HAP-1 (cell line): ENCODE measurements around the gene SDR42E1.
"Not testable (repeated sequence)": the region's sequence is repeated elsewhere in the genome, so short reads cannot be mapped to it uniquely, and the experiment has no call there.

Source experiments
- DNase-seq, 2 experiments: peaks; one replicate each; pipeline ENCODE4 v3.0.0-alpha.2; 2016 to 2020; ENCODE audit warnings: low spot score in 2 of 2
- H3K27me3 ChIP-seq: fragments of 250-450 bp; sonication (Bioruptor Pico); 2 replicates; pipeline ENCODE4 v1.5.1; 2020; ENCODE audit warnings: low read depth, mild to moderate bottlenecking, moderate library complexity
- H3K36me3 ChIP-seq: fragments of 250-450 bp; sonication (Bioruptor Pico); replicated peaks from 2 replicates; pipeline ENCODE4 v1.5.1; 2020; ENCODE audit warnings: mild to moderate bottlenecking
- H3K4me1 ChIP-seq: fragments of 250-450 bp; sonication (Bioruptor Pico); 2 replicates; pipeline ENCODE4 v1.5.1; 2020; ENCODE audit warnings: mild to moderate bottlenecking
- H3K4me3 ChIP-seq: fragments of 250-450 bp; sonication (Bioruptor Pico); 2 replicates; pipeline ENCODE4 v1.5.1; 2020; ENCODE audit warnings: mild to moderate bottlenecking, moderate library complexity
- H3K9me3 ChIP-seq: fragments of 250-450 bp; sonication (Bioruptor Pico); 2 replicates; pipeline ENCODE4 v1.5.1; 2020; ENCODE audit warnings: mild to moderate bottlenecking, moderate library complexity
- in situ Hi-C: fragments of 300-500 bp; cut with MboI; formaldehyde crosslinking; loops from 3 replicates; pipeline ENCODE4 v1.14.3; 2020; ENCODE audit warnings: low sequenced_read_pairs, inconsistent platforms, mixed read lengths

Gene SDR42E1

DNA sequence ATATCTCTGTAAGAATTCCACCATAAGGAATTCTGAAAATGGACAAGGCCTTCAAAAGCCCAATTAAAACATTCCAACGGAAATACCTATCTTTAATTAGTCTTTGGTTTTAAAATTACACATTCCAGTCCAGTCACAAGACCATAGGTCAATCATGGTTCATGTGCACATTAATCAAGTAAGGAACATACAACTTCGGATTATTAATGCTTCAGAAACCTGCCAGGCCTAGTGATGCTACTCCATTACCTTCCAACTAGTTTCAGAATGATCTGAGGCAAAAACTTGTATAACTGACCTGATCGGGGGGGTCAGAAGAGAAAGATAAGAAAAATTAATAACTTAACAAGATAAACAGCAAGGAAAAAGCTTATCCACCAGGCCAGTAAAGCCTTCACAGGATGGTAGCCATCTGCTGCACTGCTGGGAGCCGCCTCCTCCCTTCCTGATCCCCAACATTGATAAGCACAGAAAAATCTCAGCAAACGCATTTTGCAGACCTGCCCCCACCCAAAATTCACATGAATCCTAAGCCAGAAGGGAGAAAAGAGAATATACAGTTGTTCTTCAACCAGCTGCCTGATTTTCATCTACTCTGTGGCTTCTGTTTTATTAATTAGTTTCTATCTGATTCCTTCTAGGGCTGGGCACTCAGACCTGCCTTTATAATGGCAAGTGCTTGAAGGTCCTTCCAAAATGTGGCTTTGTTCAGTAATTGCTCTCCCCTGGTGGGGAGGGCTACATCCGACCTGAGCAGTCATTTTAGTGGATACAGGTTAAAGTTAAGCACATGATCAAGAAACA, 6.0 kb downstream of the SDR42E1 start:
- in situ Hi-C loops: no loop called here
- DNase-seq: no peak
- Histone ChIP-seq H3K36me3 (no peaks in the 10 kb centered on the region), H3K9me3 (peaks cover 6% of the 10 kb centered on the region), H3K4me3 (no peak overlapping the region), H3K27me3 (no peaks in the 10 kb centered on the region), H3K4me1 (no peaks in the 10 kb centered on the region)

DNA sequence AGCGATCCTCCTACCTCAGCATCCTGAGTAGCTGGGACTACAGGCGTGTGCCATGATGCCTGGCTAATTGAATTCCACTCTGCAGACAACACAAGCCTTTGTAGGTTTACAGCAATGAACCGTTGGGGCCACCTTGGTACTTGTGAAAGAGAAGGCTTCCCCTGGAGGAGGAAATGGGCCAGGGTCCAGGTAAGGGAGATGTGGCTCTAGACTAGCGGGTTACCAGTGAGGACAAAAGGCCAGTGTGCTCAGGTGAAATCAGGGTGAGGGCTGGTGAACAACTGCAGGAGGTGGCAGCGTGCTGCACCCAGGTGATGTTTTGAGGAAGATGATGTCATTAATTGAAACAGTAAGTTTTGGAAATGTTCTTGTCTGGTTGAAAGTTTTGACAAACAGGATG, 6.7 kb downstream of the SDR42E1 start:
- Histone ChIP-seq H3K4me3 (no peak overlapping the region), H3K4me1 (no peaks in the 10 kb centered on the region), H3K36me3 (no peaks in the 10 kb centered on the region), H3K9me3 (peaks cover 6% of the 10 kb centered on the region), H3K27me3 (no peaks in the 10 kb centered on the region)
- in situ Hi-C loops: no loop called here
- DNase-seq: no peak

DNA sequence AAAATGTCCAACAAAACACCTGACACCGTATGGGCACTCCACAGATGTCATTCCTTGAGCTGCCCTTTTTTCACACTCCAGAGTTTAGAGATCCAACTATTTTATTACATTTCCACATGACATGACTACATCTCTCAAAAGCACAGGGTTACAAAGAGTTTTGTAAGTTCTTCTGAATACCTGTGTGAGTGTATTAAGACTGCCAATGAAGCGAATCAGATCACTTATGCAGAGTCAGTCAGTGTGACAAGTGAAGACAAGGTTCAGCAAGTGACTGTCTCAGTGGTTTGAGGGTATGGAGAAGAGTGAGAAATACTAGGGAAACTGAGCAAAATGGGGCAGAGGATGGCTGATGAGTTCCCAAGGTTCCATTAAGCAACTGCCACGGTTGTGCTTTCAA, 8.4 kb downstream of the SDR42E1 start:
- H3K4me3 ChIP-seq: no peak overlapping the region
- no peaks in the 10 kb centered on the region for H3K27me3 ChIP-seq
- H3K9me3 ChIP-seq: no peaks in the 10 kb centered on the region
- H3K36me3 ChIP-seq: no peaks in the 10 kb centered on the region
- H3K4me1 ChIP-seq: no peaks in the 10 kb centered on the region
- no peak for DNase-seq
- in situ Hi-C loops: no loop called here

DNA sequence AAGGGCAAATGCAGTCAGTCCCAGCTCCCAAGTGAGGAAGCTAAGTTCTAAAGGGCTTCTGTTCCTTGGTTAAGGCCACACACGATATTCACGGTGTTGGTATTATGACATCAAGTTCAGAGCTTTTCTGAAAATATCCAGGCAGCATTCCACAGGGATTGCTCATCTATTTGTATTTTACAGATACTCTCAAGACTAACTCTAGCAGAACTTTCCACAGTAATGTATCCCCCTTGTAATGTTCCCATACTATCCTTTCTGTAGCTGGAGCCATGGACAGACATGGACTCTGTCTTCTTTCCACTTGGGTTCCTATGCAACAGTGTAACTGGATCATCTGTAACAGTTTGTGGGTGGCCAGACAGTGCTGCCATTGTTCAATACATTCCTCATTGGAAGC, 13.5 kb downstream of the SDR42E1 start:
- DNase-seq: no peak
- H3K4me1 ChIP-seq: no peaks in the 10 kb centered on the region
- H3K4me3 ChIP-seq: no peak overlapping the region
- H3K9me3 ChIP-seq: no peaks in the 10 kb centered on the region
- H3K36me3 ChIP-seq: no peaks in the 10 kb centered on the region
- in situ Hi-C loops: no loop called here
- H3K27me3 ChIP-seq: no peaks in the 10 kb centered on the region

DNA sequence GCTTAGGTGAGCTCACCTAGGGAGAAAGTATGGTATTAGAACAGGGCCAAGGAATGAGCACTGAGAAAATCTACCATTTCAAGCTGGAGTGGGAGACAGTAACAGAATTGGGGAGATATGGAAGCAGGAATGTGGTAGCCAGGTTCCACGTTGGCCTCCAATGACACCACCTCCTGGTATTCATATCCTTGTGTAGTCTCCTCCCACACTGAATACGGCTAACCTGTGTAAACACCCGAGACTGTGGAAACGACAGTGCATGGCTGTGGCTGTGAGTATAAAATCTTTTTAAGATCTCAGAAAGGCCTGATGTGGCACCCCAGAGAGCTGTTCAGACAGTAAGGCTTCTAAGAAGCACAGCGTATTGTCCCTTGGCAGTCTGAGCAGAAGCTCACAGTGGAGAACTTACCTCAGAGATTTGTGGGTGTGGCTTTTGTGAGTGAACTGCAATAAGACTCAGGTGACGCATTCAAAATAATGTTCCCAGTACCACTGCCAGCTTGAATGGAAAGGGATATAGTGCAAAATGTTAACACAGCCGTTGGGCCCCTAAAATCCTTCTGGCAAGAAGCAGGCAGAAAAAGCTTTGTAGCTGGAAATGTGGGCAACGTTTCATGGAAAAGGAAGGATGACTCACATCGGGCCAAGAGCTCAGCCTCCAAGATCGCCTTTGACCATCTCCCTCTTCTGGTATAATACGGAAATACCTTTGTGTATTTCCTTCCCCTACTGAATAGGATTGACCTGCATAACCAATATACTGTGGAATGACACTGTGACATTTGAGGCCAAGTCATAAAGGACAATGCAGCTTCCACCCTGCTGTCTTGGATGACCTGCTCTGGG, 14.4 kb downstream of the SDR42E1 start:
- H3K36me3 ChIP-seq: no peaks in the 10 kb centered on the region
- no peak for DNase-seq
- no peaks in the 10 kb centered on the region for H3K27me3 ChIP-seq
- H3K4me1 ChIP-seq: no peaks in the 10 kb centered on the region
- no peaks in the 10 kb centered on the region for H3K9me3 ChIP-seq
- H3K4me3 ChIP-seq: no peak overlapping the region
- in situ Hi-C loops: no loop called here

DNA sequence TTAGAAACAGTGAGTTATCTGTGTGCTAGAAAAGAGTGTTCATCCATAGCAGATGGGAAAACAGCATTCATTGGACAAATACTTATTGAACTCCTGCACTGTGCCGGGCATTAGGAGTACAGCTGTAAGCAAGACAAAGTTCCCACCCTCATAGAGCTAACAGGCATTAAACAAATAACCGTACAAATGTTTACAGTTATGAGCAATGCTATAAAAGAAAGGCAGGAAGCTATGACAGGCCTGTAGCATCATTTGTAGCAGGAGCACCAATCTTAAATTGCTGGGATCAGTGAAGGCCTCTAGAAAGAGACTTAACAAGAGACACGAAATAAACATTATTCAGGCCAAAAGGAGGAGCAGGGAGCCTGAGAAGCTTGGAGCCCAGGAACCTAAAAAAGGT, 15.6 kb downstream of the SDR42E1 start:
- no peak for DNase-seq
- H3K9me3 ChIP-seq: no peaks in the 10 kb centered on the region
- H3K36me3 ChIP-seq: no peaks in the 10 kb centered on the region
- in situ Hi-C loops: no loop called here
- no peak overlapping the region for H3K4me3 ChIP-seq
- no peaks in the 10 kb centered on the region for H3K27me3 ChIP-seq
- no peaks in the 10 kb centered on the region for H3K4me1 ChIP-seq

DNA sequence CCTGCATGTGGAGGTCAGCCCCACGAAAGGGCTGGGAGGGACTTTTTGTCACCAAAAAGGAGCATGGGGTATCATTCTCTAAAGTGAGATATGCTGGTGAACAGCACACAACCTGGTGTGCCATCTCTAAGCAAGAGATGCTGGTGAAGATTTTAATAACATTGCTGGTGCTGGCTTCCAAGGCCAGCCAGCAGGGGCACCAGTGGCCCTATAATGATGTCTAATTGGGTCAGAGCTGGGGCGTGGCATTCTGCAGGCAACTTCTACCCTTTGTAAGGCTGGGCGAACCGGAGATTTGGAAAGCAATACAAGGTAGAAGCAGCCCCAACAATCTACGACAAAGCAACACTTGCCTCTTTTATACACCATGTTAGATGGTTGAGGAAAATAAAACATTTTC, 16.8 kb downstream of the SDR42E1 start:
- peak in 1 of 2 experiments; percentile 23 for DNase-seq
- in situ Hi-C loops: no loop called here
- no peaks in the 10 kb centered on the region for H3K36me3 ChIP-seq
- no peaks in the 10 kb centered on the region for H3K27me3 ChIP-seq
- no peak overlapping the region for H3K4me3 ChIP-seq
- no peaks in the 10 kb centered on the region for H3K4me1 ChIP-seq
- no peaks in the 10 kb centered on the region for H3K9me3 ChIP-seq

DNA sequence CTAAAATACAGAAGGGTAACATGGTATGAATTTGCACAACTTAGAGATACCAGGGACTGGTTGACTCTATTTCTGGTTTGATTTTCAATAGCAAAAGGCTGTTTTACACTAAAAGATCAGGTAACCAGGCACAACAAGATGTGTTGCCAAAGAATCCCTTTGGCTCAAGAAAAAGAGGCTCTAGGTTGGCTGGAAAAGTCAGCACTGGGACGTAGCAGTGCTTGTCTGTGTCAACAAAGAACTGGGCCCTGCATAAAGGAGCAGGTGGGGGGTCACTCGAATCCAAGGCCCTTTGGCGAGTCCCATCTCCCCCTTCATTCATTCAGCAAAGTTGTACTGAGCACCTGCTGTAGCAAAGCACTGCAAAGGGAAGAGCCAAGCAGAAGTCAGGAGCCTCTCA, 18.4 kb downstream of the SDR42E1 start:
- no peak for DNase-seq
- peaks cover 4% of the 10 kb centered on the region; the same call in 1 of the 2 replicates for H3K27me3 ChIP-seq
- no peak overlapping the region for H3K4me3 ChIP-seq
- H3K4me1 ChIP-seq: no peaks in the 10 kb centered on the region
- no peaks in the 10 kb centered on the region for H3K36me3 ChIP-seq
- in situ Hi-C loops: no loop called here
- no peaks in the 10 kb centered on the region for H3K9me3 ChIP-seq

DNA sequence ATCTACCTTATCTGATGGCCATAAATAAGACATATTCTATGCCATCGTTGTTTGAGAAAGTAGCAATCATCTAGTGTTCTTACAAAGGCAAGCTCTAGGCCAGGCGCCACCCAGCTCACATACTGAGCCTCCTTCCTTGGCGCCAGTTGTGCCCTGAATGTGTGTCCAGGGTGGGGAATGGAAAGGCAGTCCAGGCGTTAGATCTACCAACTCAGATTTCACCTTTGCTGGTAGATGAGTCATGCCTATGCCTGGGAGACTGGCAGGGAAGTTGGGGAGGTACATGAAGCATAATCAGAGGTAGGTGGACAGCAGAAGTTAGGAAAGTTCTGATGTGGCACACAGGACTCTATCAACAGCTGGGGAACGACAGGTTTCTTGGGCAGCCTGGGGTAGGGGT, 23.6 kb downstream of the SDR42E1 start:
- Histone ChIP-seq H3K27me3 (peaks cover 11% of the 10 kb centered on the region), H3K4me3 (no peak overlapping the region), H3K9me3 (no peaks in the 10 kb centered on the region), H3K4me1 (no peaks in the 10 kb centered on the region), H3K36me3 (no peaks in the 10 kb centered on the region)
- DNase-seq: no peak
- in situ Hi-C loops: no loop called here

DNA sequence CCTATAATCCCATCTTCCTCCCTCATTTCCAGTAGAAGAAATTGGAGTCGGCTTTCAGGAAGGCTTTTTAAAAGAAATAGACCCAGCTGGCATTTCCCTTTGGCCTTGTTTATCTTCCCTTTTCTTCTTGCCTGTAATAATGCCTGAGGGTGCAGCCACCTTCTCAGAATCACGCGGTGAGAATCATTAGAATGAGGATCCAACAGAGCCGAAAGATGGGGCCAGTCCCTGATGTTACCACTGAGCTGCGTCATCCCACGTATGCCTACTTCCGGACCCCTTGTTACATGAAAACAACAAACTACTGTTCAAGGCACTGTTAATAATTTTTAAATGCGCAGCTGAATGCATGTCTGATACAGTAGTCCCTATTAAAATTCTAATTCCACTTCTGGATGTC, 24.1 kb downstream of the SDR42E1 start:
- in situ Hi-C loops: no loop called here
- no peak for DNase-seq
- no peaks in the 10 kb centered on the region for H3K9me3 ChIP-seq

DNA sequence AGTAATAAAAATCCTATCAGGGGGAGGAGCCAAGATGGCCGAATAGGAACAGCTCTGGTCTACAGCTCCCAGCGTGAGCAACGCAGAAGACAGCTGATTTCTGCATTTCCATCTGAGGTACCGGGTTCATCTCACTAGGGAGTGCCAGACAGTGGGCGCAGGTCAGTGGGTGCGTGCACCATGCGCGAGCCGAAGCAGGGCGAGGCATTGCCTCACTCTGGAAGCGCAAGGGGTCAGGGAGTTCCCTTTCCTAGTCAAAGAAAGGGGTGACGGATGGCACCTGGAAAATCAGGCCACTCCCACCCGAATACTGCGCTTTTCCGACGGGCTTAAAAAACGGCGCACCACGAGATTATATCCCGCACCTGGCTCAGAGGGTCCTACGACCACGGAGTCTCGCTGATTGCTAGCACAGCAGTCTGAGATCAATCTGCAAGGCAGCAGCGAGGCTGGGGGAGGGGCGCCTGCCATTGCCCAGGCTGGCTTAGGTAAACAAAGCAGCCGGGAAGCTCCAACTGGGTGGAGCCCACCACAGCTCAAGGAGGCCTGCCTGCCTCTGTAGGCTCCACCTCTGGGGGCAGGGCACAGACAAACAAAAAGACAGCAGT, 33.8 kb downstream of the SDR42E1 start:
- H3K4me1 ChIP-seq, H3K9me3 ChIP-seq, H3K4me3 ChIP-seq, in situ Hi-C loops, H3K36me3 ChIP-seq, H3K27me3 ChIP-seq: not testable (repeated sequence)
- DNase-seq: peak in 1 of 2 experiments; percentile 24

More for the DNA sequence above, 24.1 kb downstream of the SDR42E1 start:
- no peak overlapping the region for H3K4me3 ChIP-seq
- peaks cover 11% of the 10 kb centered on the region for H3K27me3 ChIP-seq
- no peaks in the 10 kb centered on the region for H3K36me3 ChIP-seq
- no peaks in the 10 kb centered on the region for H3K4me1 ChIP-seq

DNA sequence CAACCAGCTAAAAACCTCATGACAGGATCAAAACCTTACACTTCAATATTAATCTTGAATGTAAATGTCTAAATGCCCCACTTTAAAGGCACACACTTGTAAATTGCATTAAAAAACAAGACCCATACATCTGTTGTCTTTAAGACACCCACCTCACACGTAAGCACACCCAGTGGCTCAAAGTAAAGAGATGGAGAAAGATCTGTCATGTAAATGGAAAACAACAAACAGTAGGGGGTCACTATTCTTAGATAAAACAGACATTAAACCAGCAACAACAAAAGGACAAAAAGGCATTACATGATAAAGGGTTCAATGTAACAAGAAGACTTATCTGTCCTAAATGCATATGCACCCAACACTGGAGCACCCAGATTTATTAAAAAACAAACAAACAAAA, 35.6 kb downstream of the SDR42E1 start:
- DNase-seq: no peak
- in situ Hi-C loops: no loop called here
- no peak overlapping the region for H3K4me3 ChIP-seq

DNA sequence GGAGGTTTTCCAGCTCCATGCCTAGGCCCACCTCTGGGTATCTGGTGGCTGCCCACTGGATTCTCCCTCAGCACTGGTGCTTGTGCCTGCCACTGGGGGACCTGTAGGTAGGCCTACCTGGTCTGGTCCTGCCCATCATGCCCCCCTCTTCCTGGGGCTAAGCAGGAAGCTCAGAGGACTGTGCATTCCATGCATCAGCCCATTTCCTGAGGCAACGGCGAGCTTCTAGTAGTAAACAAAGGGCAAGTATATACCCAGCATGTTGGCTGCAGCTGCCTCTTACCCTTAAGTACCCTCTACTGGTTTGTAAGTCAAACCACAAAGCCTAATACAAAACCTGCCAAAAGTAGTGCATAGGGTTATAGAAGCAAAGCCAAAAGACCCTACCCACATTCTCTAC, 37.5 kb downstream of the SDR42E1 start:
- Histone ChIP-seq H3K4me3 (no peak overlapping the region), H3K36me3 (no peaks in the 10 kb centered on the region), H3K4me1 (no peaks in the 10 kb centered on the region), H3K9me3 (no peaks in the 10 kb centered on the region), H3K27me3 (peaks cover 1% of the 10 kb centered on the region; the same call in 1 of the 2 replicates)
- in situ Hi-C loops: no loop called here
- DNase-seq: no peak

More for the DNA sequence above, 35.6 kb downstream of the SDR42E1 start:
- no peaks in the 10 kb centered on the region for H3K4me1 ChIP-seq
- H3K36me3 ChIP-seq: no peaks in the 10 kb centered on the region
- H3K27me3 ChIP-seq: no peaks in the 10 kb centered on the region
- H3K9me3 ChIP-seq: no peaks in the 10 kb centered on the region

DNA sequence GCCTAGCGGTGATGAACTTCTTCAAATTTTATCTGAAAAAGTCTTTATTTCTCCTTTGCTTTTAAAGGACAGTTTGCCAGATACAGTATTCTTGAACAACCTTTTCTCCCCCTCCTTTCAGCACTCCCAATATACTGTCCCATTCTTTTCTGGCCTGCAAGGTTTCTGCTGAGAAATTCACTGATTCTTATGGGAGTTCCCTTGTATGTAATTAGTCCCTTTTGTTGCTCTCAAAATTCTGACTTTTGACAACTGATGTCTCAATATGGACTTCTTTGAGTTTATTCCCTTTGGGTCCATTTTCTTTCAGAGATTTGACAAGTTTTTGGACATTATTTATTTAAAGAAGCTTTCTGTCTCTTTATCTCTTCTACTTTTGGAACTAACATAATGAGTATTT, 39.4 kb downstream of the SDR42E1 start:
- no peaks in the 10 kb centered on the region for H3K36me3 ChIP-seq
- no peak for DNase-seq
- no peaks in the 10 kb centered on the region for H3K4me1 ChIP-seq
- no peaks in the 10 kb centered on the region for H3K9me3 ChIP-seq
- in situ Hi-C loops: no loop called here
- peaks cover 2% of the 10 kb centered on the region; the same call in 1 of the 2 replicates for H3K27me3 ChIP-seq
- no peak overlapping the region for H3K4me3 ChIP-seq
